ENCODE results near the gene TMC3.

The TMC3 gene

GRCh38 chr15:81292523-81293001, 81.5 kb downstream of the TMC3 start:
- Histone ChIP-seq H3K27me3 (ENCODE audit: insufficient read depth, low read depth) (no peaks in the 10 kb centered on the region), H3K79me2 (ENCODE audit: insufficient read depth, low read depth) (no peaks in the 10 kb centered on the region), H3K4me1 (ENCODE audit: low read depth, poor library complexity, severe bottlenecking) (peaks cover 69% of the 10 kb centered on the region), H3K9ac (no peak overlapping the region), H3K4me2 (peak overlapping the region; percentile 57; the same call in 1 of the 2 replicates), H3K4me3 (IDR thresholded peaks at IDR 0.05; ENCODE audit: insufficient read depth, low read depth, low read length) (no peak overlapping the region), H3K36me3 (ENCODE audit: insufficient read depth) (no peaks in the 10 kb centered on the region), H3K27ac (no peak overlapping the region), H2AFZ (ENCODE audit: low read depth) (no peak overlapping the region), H4K20me1 (ENCODE audit: insufficient read depth) (no peaks in the 10 kb centered on the region)
- no peak for TF ChIP-seq CTCF (conservative IDR thresholded peaks at IDR 0.05; ENCODE audit: low read depth, low read length)

GRCh38 chr15:81291916-81292522, 82.0 kb downstream of the TMC3 start:
- Histone ChIP-seq H3K4me1 (ENCODE audit: low read depth, poor library complexity, severe bottlenecking) (peaks cover 63% of the 10 kb centered on the region), H3K79me2 (ENCODE audit: insufficient read depth, low read depth) (no peaks in the 10 kb centered on the region), H4K20me1 (ENCODE audit: insufficient read depth) (no peaks in the 10 kb centered on the region), H3K4me3 (IDR thresholded peaks at IDR 0.05; ENCODE audit: insufficient read depth, low read depth, low read length) (no peak overlapping the region), H3K27me3 (ENCODE audit: insufficient read depth, low read depth) (no peaks in the 10 kb centered on the region), H3K36me3 (ENCODE audit: insufficient read depth) (no peaks in the 10 kb centered on the region), H3K4me2 (peak overlapping the region; percentile 3; the same call in 1 of the 2 replicates), H2AFZ (ENCODE audit: low read depth) (no peak overlapping the region), H3K9ac (no peak overlapping the region), H3K27ac (no peak overlapping the region)
- TF ChIP-seq CTCF (conservative IDR thresholded peaks at IDR 0.05; ENCODE audit: low read depth, low read length), result no peak

DNA sequence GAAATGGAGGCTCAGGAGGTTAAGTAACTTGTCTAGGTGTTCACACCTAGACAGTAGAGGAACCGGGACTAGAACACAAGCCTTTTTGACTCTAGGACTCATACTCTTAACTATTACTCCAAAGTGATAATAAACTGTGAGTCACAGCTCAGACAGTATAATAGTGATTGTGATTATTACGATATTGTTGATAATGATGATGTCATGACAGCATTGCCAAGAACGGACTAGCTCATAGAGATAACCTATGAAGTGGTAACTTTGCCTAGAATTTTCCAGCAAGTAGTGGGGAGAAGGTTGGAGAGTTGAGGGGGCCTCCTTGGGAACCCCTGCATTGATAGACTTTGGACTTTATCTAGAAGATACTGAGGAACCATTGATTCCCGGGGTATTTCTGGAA, 84.1 kb downstream of the TMC3 start:
- Histone ChIP-seq H3K9ac (no peak overlapping the region), H3K4me3 (IDR thresholded peaks at IDR 0.05; ENCODE audit: insufficient read depth, low read depth, low read length) (no peak overlapping the region), H2AFZ (ENCODE audit: low read depth) (no peak overlapping the region), H3K4me2 (no peak overlapping the region), H3K36me3 (ENCODE audit: insufficient read depth) (no peaks in the 10 kb centered on the region), H3K4me1 (ENCODE audit: low read depth, poor library complexity, severe bottlenecking) (peaks cover 55% of the 10 kb centered on the region), H4K20me1 (ENCODE audit: insufficient read depth) (no peaks in the 10 kb centered on the region), H3K79me2 (ENCODE audit: insufficient read depth, low read depth) (no peaks in the 10 kb centered on the region), H3K27ac (no peak overlapping the region), H3K27me3 (ENCODE audit: insufficient read depth, low read depth) (no peaks in the 10 kb centered on the region)
- no peak for TF ChIP-seq CTCF (conservative IDR thresholded peaks at IDR 0.05; ENCODE audit: low read depth, low read length)

- no peaks in the 10 kb centered on the region for H3K36me3 ChIP-seq (ENCODE audit: insufficient read depth)
- peaks cover 55% of the 10 kb centered on the region for H3K4me1 ChIP-seq (ENCODE audit: low read depth, poor library complexity, severe bottlenecking)
- H3K27ac ChIP-seq, result no peak overlapping the region
- H3K9ac ChIP-seq, result no peak overlapping the region
- no peak overlapping the region for H3K4me3 ChIP-seq (IDR thresholded peaks at IDR 0.05; ENCODE audit: insufficient read depth, low read depth, low read length)
- no peaks in the 10 kb centered on the region for H3K27me3 ChIP-seq (ENCODE audit: insufficient read depth, low read depth)
- H4K20me1 ChIP-seq (ENCODE audit: insufficient read depth), result no peaks in the 10 kb centered on the region
- TF ChIP-seq CTCF (conservative IDR thresholded peaks at IDR 0.05; ENCODE audit: low read depth, low read length), result no peak
- no peak overlapping the region for H3K4me2 ChIP-seq
- H2AFZ ChIP-seq (ENCODE audit: low read depth), result no peak overlapping the region
- no peaks in the 10 kb centered on the region for H3K79me2 ChIP-seq (ENCODE audit: insufficient read depth, low read depth)
Measured at GRCh38 chr15:81288616-81289015, 85.4 kb downstream of the TMC3 start.

All from KMS-11 (cell line).